GM23338 (cell line): ENCODE data around the gene EGLN2. TPM values are rescaled to one million over a fixed set of nuclear protein-coding genes. Genes with fewer than 3 reads are reported as not detected.

Source experiments
- ATAC-seq: fragments of 200-7000 bp; cut with Tn5 transposase; 3 replicates; pipeline ENCODE4 v1.9.1; 2020
- DNase-seq: peaks from one replicate; pipeline ENCODE4 v3.0.0-alpha.2; 2015; ENCODE audit warnings: low spot score
- H2AFZ ChIP-seq: fragments of 200-600 bp; sonication (generic); 2 replicates; pipeline ENCODE4 v1.8.0; 2016; ENCODE audit warnings: antibody characterized with exemption, mild to moderate bottlenecking, moderate library complexity
- H3F3A ChIP-seq: fragments of 200-600 bp; sonication (generic); replicated peaks from 2 replicates; pipeline ENCODE4 v1.8.0; 2017; ENCODE audit warnings: antibody characterized with exemption, mixed run types, low read depth
- H3K27ac ChIP-seq: fragments of 200-600 bp; sonication (generic); 2 replicates; pipeline ENCODE4 v1.6.1; 2016; ENCODE audit warnings: low read depth
- H3K27me3 ChIP-seq: fragments of 200-600 bp; sonication (generic); 2 replicates; pipeline ENCODE4 v1.8.0; 2016; ENCODE audit warnings: mild to moderate bottlenecking, mixed run types, moderate library complexity; ENCODE audit not compliant: insufficient read depth
- H3K36me3 ChIP-seq: fragments of 200-600 bp; sonication (generic); 2 replicates; pipeline ENCODE4 v1.8.0; 2016; ENCODE audit warnings: mild to moderate bottlenecking; ENCODE audit not compliant: insufficient read depth
- H3K4me1 ChIP-seq: fragments of 200-600 bp; sonication (generic); 2 replicates; pipeline ENCODE4 v1.8.0; 2016; ENCODE audit warnings: mild to moderate bottlenecking, moderate library complexity; ENCODE audit not compliant: insufficient read depth
- H3K4me2 ChIP-seq: fragments of 200-600 bp; sonication (generic); 2 replicates; pipeline ENCODE4 v1.7.1; 2017; ENCODE audit warnings: mixed run types
- H3K4me3 ChIP-seq: fragments of 200-600 bp; sonication (generic); 2 replicates; pipeline ENCODE4 v1.6.1; 2016; ENCODE audit warnings: mixed run types
- H3K79me2 ChIP-seq: fragments of 200-600 bp; sonication (generic); replicated peaks from 2 replicates; pipeline ENCODE4 v1.8.0; 2017; ENCODE audit warnings: mild to moderate bottlenecking; ENCODE audit not compliant: insufficient read depth
- H3K9me2 ChIP-seq: fragments of 200-600 bp; sonication (generic); 2 replicates; pipeline ENCODE4 v1.8.0; 2017; ENCODE audit not compliant: insufficient read depth
- H4K20me1 ChIP-seq: fragments of 200-600 bp; sonication (generic); replicated peaks from 2 replicates; pipeline ENCODE4 v1.8.0; 2017; ENCODE audit warnings: mild to moderate bottlenecking; ENCODE audit not compliant: insufficient read depth
- H3K27ac Mint-ChIP-seq: 2 replicates; pipeline ENCODE4 v1.8.0; 2020; ENCODE audit warnings: inconsistent platforms, mild to moderate bottlenecking, moderate library complexity, mixed read lengths
- H3K27me3 Mint-ChIP-seq: 3 replicates; pipeline ENCODE4 v1.8.0; 2022; ENCODE audit warnings: low read depth, mild to moderate bottlenecking, moderate library complexity, mixed read lengths, inconsistent platforms; ENCODE audit not compliant: insufficient read depth, poor library complexity
- H3K36me3 Mint-ChIP-seq: 3 replicates; pipeline ENCODE4 v1.8.0; 2021; ENCODE audit warnings: low read depth, mild to moderate bottlenecking, inconsistent platforms, moderate library complexity, mixed read lengths
- H3K4me1 Mint-ChIP-seq: 3 replicates; pipeline ENCODE4 v1.8.0; 2020; ENCODE audit warnings: mild to moderate bottlenecking, inconsistent platforms, mixed read lengths
- H3K4me3 Mint-ChIP-seq: 3 replicates; pipeline ENCODE4 v1.8.0; 2021; ENCODE audit warnings: moderate library complexity, mild to moderate bottlenecking, inconsistent platforms, mixed read lengths
- H3K9me3 Mint-ChIP-seq: 3 replicates; pipeline ENCODE4 v1.8.0; 2020; ENCODE audit warnings: moderate library complexity, mild to moderate bottlenecking, inconsistent platforms, mixed read lengths
- CTCF ChIP-seq, 2 experiments: fragments of 200-600 bp in 1 of 2; sonication (generic) in 1 of 2; conservative IDR thresholded peaks; 2 replicates each; pipeline versions ENCODE4 v1.5.1 to v1.6.1; 2016 to 2017; ENCODE audit warnings: antibody characterized with exemption in 2 of 2, low read depth in 2 of 2, mild to moderate bottlenecking in 2 of 2, moderate library complexity in 1 of 2
- ETS1 ChIP-seq: IDR thresholded peaks from 2 replicates; pipeline ENCODE4 v1.6.1; 2016; ENCODE audit warnings: antibody characterized with exemption
- EZH2 ChIP-seq: fragments of 200-600 bp; sonication (generic); IDR thresholded peaks from one replicate; pipeline ENCODE4 v1.8.0; 2017; ENCODE audit warnings: antibody characterized with exemption, mild to moderate bottlenecking, low read depth; ENCODE audit not compliant: unreplicated experiment
- EZH2phosphoT487 ChIP-seq: fragments of 200-600 bp; sonication (generic); IDR thresholded peaks from one replicate; pipeline ENCODE4 v1.8.1; 2018; ENCODE audit warnings: antibody characterized with exemption; ENCODE audit not compliant: unreplicated experiment
- JUNB ChIP-seq: IDR thresholded peaks from one replicate; pipeline ENCODE4 v1.6.1; 2016; ENCODE audit warnings: antibody characterized with exemption; ENCODE audit not compliant: unreplicated experiment
- NANOG ChIP-seq: IDR thresholded peaks from 2 replicates; pipeline ENCODE4 v1.6.1; 2016; ENCODE audit warnings: antibody characterized with exemption, borderline replicate concordance
- POLR2AphosphoS5 ChIP-seq: IDR thresholded peaks from 2 replicates; pipeline ENCODE4 v1.6.1; 2016; ENCODE audit warnings: antibody characterized with exemption, low read depth
- REST ChIP-seq: IDR thresholded peaks from one replicate; pipeline ENCODE4 v1.6.1; 2018; ENCODE audit warnings: antibody characterized with exemption; ENCODE audit not compliant: unreplicated experiment
- ZNF114 ChIP-seq: fragments of 250-450 bp; sonication (Bioruptor Pico); IDR thresholded peaks from 2 replicates; pipeline ENCODE4 v1.5.0; 2020; ENCODE audit warnings: mild to moderate bottlenecking, moderate library complexity
- ZNF331 ChIP-seq: fragments of 250-450 bp; sonication (Bioruptor Pico); IDR thresholded peaks from 2 replicates; pipeline ENCODE4 v1.5.0; 2020; ENCODE audit warnings: low read depth, mild to moderate bottlenecking, moderate library complexity
- polyA plus RNA-seq: library from polyadenylated mRNA; unstranded; fragments of >200 nt; fragmentation: Nextera tagmentation; extraction: Ambion mirVana; gene quantifications from 2 replicates; pipeline ENCODE4 v1.2.1, GENCODE V29; 2016
- total RNA-seq: library from RNA; depleted of rRNA; stranded (reverse); fragments of >200 nt; shearing (Covaris generic); gene quantifications from 2 replicates; pipeline ENCODE4 v1.2.3, GENCODE V29; 2014

Gene EGLN2
- total and polyA plus RNA-seq, 2 experiments from 2014 or later: 59.9 to 118 TPM

DNA sequence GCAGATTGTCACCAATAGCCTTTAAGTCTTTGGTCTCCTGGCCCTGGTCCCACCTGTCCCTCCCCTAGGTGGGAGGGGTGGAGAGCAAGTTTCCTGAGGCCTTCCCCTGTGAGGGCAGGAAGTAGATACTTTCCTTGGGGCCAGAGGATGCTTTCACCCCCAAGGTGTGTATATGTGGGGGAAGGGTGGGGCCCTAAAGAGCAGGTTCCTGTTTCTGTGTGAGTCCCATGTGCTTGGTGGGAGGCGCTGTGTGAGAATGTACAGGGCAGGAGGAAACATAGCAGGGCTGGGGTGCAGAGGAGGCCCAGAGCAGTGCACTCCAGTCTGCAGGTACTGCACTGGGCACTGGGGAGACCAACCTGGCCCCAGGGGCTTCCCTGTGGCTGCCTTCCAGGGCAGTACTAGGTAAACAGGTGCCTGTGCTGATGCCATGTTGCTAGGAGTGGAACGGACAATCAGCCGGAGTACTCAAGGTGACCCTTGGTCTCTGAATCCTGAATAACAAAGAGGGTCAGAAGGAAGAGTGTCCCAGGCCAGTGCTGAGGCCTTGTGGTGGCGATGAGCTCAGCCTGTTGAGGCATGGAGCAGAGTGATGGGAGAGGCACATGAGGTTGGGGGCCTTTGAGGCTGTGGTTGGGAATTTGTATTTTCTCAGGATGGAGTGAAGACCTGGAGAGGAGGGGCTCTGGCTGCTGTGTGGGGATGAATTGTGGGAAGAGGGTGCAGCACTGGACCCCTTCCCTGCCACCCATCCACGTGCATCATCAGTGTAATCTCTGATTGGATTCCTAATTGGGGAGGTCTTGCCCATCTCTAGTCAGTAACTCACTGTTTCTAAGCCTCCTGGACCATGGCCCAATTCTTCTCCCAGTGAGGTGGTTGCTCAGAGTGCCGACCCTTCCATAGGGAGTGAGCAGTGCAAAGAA is 5.1 kb downstream of the EGLN2 start (continued):
- TF ChIP-seq CTCF (conservative IDR thresholded peaks at IDR 0.05; ENCODE audit: low read depth in 2 of 2): no peak
- TF ChIP-seq JUNB: no peak
- TF ChIP-seq ETS1: no peak
- no peak for TF ChIP-seq ZNF331 (CRISPR knock-in tag)
- TF ChIP-seq ZNF114 (CRISPR knock-in tag): no peak
- no peak for TF ChIP-seq REST
- no peak for TF ChIP-seq NANOG
- TF ChIP-seq EZH2: no peak
- no peak for TF ChIP-seq POLR2AphosphoS5
- TF ChIP-seq EZH2phosphoT487: no peak

DNA sequence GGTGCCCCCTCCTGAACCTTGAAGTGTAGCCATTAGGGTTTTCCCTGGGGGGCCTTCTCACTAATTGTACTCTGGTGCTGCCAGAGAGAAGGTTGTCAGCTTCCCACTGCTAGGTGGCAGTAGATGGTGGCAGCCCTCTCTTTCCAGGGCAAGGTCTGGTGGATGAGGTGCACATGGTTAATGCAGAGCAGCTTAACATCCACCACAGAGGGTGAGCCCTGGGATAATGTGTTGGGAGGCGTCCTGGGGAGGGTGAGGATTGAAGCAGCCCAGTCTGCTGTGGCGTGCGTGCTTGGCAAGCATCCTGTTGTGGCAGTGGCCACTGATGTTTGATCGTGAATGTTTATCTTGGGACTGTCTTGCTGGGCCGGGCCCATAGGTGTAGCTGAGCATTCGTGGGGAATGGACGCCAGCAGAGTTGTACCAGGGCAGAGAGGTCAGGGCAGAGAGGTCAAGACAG is 5.8 kb downstream of the EGLN2 start:
- Histone ChIP-seq H3K79me2 (peaks cover 77% of the 10 kb centered on the region), H3K27ac (peak overlapping the region; percentile 90), H4K20me1 (peaks cover 60% of the 10 kb centered on the region), H3F3A (peaks cover 43% of the 10 kb centered on the region), H3K27me3 (no peaks in the 10 kb centered on the region), H3K4me1 (peaks cover 63% of the 10 kb centered on the region), H3K4me3 (peak overlapping the region; percentile 17; the same call in 1 of the 2 replicates), H3K9me2 (no peaks in the 10 kb centered on the region), H3K4me2 (0 out of 2 replicates have a peak overlapping the region, but pooled peaks have one; percentile 71), H2AFZ (no peak overlapping the region), H3K36me3 (peaks cover 8% of the 10 kb centered on the region; the same call in 1 of the 2 replicates)
- peaks cover 72% of the 10 kb centered on the region for H3K4me1 Mint-ChIP-seq
- peaks cover 46% of the 10 kb centered on the region for H3K27me3 Mint-ChIP-seq
- TF ChIP-seq CTCF (conservative IDR thresholded peaks at IDR 0.05; ENCODE audit: low read depth in 2 of 2): peak in 1 of 2 experiments; percentile 28; a peak in 1 of 4 replicates
- no peak for TF ChIP-seq NANOG
- H3K36me3 Mint-ChIP-seq: peaks cover 68% of the 10 kb centered on the region
- ATAC-seq: no peak
- no peak overlapping the region; the same call in 2 of the 3 replicates for H3K4me3 Mint-ChIP-seq
- DNase-seq: no peak
- peak overlapping the region; percentile 82; the same call in 1 of the 2 replicates for H3K27ac Mint-ChIP-seq
- H3K9me3 Mint-ChIP-seq: no peaks in the 10 kb centered on the region
